ENCODE results near the gene EDC4. TPM values are rescaled to one million over a fixed set of nuclear protein-coding genes. Genes with fewer than 3 reads are reported as not detected.
A peak's percentile ranks its signal among the peaks of the same experiment; 100 is the strongest.

Gene EDC4
- total and polyA plus RNA-seq, 2 experiments from 2014 or later: 46.3 to 59.0 TPM

DNA sequence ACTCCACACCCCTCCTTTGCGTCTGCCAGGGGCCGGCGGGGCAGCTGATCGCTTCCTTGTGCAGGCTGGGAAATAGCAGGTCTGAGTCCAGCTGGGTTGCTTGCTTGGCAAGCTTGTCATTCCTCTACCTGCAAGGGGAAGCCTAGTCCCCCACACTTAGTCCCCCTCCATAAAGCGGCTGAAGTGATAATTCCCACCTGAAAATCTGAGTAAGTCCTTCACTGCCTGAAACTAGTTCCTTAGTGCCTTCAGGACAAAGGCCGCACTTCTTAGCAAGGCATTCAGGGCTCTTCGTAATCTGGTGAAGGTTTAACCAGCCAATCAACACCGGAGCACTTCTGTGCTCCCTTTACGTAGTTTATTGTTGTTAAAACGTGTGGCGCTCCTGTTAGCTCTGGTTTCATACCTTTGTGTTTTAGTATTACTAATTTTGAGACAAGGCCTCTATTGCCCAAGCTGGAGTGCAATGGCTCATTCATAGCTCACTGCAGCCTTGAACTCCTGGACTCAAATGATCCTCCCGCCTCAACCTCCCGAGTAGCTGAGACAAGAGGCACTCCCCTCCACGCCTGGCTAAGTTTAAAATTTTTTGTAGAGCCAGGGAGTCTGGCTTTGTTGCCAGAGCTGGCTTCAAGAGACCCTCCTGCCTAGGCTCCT lies 21.0 kb downstream of the EDC4 start:
- H3K36me3 ChIP-seq (replicated peaks; ENCODE audit: insufficient read depth, low read depth): no peaks in the 10 kb centered on the region
- TF ChIP-seq EZH2 (IDR thresholded peaks at IDR 0.05; ENCODE audit: borderline replicate concordance): no peak
- TF ChIP-seq, protein P1, sequence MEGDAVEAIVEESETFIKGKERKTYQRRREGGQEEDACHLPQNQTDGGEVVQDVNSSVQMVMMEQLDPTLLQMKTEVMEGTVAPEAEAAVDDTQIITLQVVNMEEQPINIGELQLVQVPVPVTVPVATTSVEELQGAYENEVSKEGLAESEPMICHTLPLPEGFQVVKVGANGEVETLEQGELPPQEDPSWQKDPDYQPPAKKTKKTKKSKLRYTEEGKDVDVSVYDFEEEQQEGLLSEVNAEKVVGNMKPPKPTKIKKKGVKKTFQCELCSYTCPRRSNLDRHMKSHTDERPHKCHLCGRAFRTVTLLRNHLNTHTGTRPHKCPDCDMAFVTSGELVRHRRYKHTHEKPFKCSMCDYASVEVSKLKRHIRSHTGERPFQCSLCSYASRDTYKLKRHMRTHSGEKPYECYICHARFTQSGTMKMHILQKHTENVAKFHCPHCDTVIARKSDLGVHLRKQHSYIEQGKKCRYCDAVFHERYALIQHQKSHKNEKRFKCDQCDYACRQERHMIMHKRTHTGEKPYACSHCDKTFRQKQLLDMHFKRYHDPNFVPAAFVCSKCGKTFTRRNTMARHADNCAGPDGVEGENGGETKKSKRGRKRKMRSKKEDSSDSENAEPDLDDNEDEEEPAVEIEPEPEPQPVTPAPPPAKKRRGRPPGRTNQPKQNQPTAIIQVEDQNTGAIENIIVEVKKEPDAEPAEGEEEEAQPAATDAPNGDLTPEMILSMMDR (IDR thresholded peaks at IDR 0.05; ENCODE audit: poor library complexity): no peak
- no peak for TF ChIP-seq EZH2phosphoT487 (IDR thresholded peaks at IDR 0.05; ENCODE audit: low read depth, severe bottlenecking, unreplicated experiment)
- H2AFZ ChIP-seq: peak overlapping the region; percentile 23
- DNase-seq (ENCODE audit: low spot score): peak; percentile 53
- peaks cover 56% of the 10 kb centered on the region for H3K79me2 ChIP-seq
- H3K9me2 ChIP-seq (replicated peaks; ENCODE audit: insufficient read depth): no peaks in the 10 kb centered on the region
- H3K4me3 ChIP-seq: peak overlapping the region; percentile 51
- WGBS (ENCODE audit: low lambda C conversion rate, missing lambda C conversion rate): 23% methylated on average over 14 of the region's 14 CpGs
- peak overlapping the region; percentile 86 for H3K4me2 ChIP-seq
- peaks cover 20% of the 10 kb centered on the region for H4K20me1 ChIP-seq (ENCODE audit: insufficient read depth, poor library complexity, severe bottlenecking)
- peak overlapping the region; percentile 97 for H3K27ac ChIP-seq
- H3K9me3 ChIP-seq (ENCODE audit: low read depth): no peaks in the 10 kb centered on the region
- peaks cover 9% of the 10 kb centered on the region for H3K4me1 ChIP-seq (ENCODE audit: insufficient read depth)
- no peaks in the 10 kb centered on the region for H3K27me3 ChIP-seq

DNA sequence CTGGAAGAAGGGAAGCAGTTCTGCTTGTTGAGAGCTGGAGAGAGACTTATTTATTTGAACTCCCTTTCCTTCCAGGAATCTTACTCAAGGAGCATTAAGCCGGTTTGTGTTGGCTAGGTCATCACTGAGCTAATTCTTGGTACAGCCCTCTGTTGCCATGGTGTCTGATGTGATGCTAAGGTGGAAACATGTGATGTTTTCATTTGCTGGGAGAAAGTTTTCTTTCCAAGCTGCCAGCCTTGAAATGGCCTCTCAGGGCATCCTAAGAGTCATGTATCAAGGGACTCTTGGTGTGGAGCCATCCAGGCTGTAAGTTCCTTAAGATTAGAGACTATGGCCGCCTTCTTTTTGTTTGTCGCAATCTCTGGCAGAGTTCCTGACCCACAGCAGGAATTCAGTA lies 24.4 kb downstream of the EDC4 start:
- H3K4me1 ChIP-seq (ENCODE audit: insufficient read depth): peaks cover 9% of the 10 kb centered on the region

DNA sequence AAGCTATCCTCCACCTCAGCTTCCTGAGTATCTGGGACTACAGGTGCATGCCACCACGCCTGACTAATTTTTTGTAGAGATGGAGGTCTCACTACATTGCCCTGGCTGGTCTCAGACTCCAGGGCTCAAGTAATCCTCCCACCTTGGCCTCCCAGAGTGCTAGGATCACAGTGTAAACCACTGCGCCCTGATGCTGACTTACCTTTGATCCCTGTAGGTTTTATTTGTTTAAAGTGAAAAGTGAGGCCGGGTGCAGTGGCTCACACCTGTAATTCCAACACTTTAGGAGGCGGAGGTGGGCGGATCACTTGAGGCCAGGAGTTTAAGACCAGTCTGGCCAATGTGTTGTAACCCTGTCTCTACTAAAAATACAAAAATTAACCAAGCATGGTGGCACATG lies 28.9 kb downstream of the EDC4 start:
- no peak for DNase-seq (ENCODE audit: low spot score)
- H3K9me2 ChIP-seq (replicated peaks; ENCODE audit: insufficient read depth): no peaks in the 10 kb centered on the region
- 75% methylated on average over 5 of the region's 5 CpGs for WGBS (ENCODE audit: low lambda C conversion rate, missing lambda C conversion rate)
- H3K4me1 ChIP-seq (ENCODE audit: insufficient read depth): no peaks in the 10 kb centered on the region
- no peaks in the 10 kb centered on the region for H3K9me3 ChIP-seq (ENCODE audit: low read depth)
- peaks cover 95% of the 10 kb centered on the region for H3K79me2 ChIP-seq
- H2AFZ ChIP-seq: no peak overlapping the region
- no peak for TF ChIP-seq EZH2 (IDR thresholded peaks at IDR 0.05; ENCODE audit: borderline replicate concordance)
- TF ChIP-seq, protein P1 (IDR thresholded peaks at IDR 0.05; ENCODE audit: poor library complexity): no peak
- no peak for TF ChIP-seq EZH2phosphoT487 (IDR thresholded peaks at IDR 0.05; ENCODE audit: low read depth, severe bottlenecking, unreplicated experiment)
- no peaks in the 10 kb centered on the region for H3K27me3 ChIP-seq
- H3K27ac ChIP-seq: no peak overlapping the region
- H3K36me3 ChIP-seq (replicated peaks; ENCODE audit: insufficient read depth, low read depth): no peaks in the 10 kb centered on the region
- H3K4me3 ChIP-seq: no peak overlapping the region
- H4K20me1 ChIP-seq (ENCODE audit: insufficient read depth, poor library complexity, severe bottlenecking): peaks cover 46% of the 10 kb centered on the region
- no peak overlapping the region for H3K4me2 ChIP-seq

More for the DNA sequence above, 24.4 kb downstream of the EDC4 start:
- Histone ChIP-seq H3K9me2 (replicated peaks; ENCODE audit: insufficient read depth) (no peaks in the 10 kb centered on the region), H3K79me2 (peaks cover 90% of the 10 kb centered on the region), H4K20me1 (ENCODE audit: insufficient read depth, poor library complexity, severe bottlenecking) (peaks cover 50% of the 10 kb centered on the region), H3K4me2 (no peak overlapping the region), H3K9me3 (ENCODE audit: low read depth) (no peaks in the 10 kb centered on the region), H2AFZ (no peak overlapping the region), H3K4me3 (no peak overlapping the region), H3K27me3 (no peaks in the 10 kb centered on the region), H3K36me3 (replicated peaks; ENCODE audit: insufficient read depth, low read depth) (no peaks in the 10 kb centered on the region), H3K27ac (no peak overlapping the region)
- no peak for DNase-seq (ENCODE audit: low spot score)
- WGBS (ENCODE audit: low lambda C conversion rate, missing lambda C conversion rate): 91% methylated on average over 3 of the region's 3 CpGs
- TF ChIP-seq EZH2 (IDR thresholded peaks at IDR 0.05; ENCODE audit: borderline replicate concordance) (no peak), EZH2phosphoT487 (IDR thresholded peaks at IDR 0.05; ENCODE audit: low read depth, severe bottlenecking, unreplicated experiment) (no peak)
- TF ChIP-seq, protein P1 (IDR thresholded peaks at IDR 0.05; ENCODE audit: poor library complexity): no peak

All from hepatocyte (in vitro differentiated cells).